HUES48 (cell line): ENCODE data around the gene AAMDC.
"Not testable (repeated sequence)": the region's sequence is repeated elsewhere in the genome, so short reads cannot be mapped to it uniquely, and the experiment has no call there.

Source experiments
- H3K27ac ChIP-seq: one replicate; pipeline ENCODE4 v1.7.0; 2013; ENCODE audit warnings: low read depth, low read length, inconsistent platforms
- H3K27me3 ChIP-seq: 2 replicates; pipeline ENCODE4 v1.6.1; 2013; ENCODE audit warnings: mild to moderate bottlenecking, low read length; ENCODE audit not compliant: control insufficient read depth, insufficient read depth
- H3K36me3 ChIP-seq: 2 replicates; pipeline ENCODE4 v1.6.1; 2013; ENCODE audit warnings: low read length; ENCODE audit not compliant: control insufficient read depth, insufficient read depth
- H3K4me1 ChIP-seq: 2 replicates; pipeline ENCODE4 v1.6.1; 2013; ENCODE audit warnings: mild to moderate bottlenecking, low read length; ENCODE audit not compliant: control insufficient read depth, insufficient read depth
- H3K4me3 ChIP-seq: 2 replicates; pipeline ENCODE4 v1.5.1; 2013; ENCODE audit warnings: mild to moderate bottlenecking, low read depth, low read length
- H3K9ac ChIP-seq: 2 replicates; pipeline ENCODE4 v1.6.1; 2013; ENCODE audit warnings: mild to moderate bottlenecking, low read depth, low read length, moderate library complexity
- H3K9me3 ChIP-seq: 2 replicates; pipeline ENCODE4 v1.6.1; 2013; ENCODE audit warnings: low read length; ENCODE audit not compliant: control insufficient read depth, insufficient read depth

Gene AAMDC

DNA sequence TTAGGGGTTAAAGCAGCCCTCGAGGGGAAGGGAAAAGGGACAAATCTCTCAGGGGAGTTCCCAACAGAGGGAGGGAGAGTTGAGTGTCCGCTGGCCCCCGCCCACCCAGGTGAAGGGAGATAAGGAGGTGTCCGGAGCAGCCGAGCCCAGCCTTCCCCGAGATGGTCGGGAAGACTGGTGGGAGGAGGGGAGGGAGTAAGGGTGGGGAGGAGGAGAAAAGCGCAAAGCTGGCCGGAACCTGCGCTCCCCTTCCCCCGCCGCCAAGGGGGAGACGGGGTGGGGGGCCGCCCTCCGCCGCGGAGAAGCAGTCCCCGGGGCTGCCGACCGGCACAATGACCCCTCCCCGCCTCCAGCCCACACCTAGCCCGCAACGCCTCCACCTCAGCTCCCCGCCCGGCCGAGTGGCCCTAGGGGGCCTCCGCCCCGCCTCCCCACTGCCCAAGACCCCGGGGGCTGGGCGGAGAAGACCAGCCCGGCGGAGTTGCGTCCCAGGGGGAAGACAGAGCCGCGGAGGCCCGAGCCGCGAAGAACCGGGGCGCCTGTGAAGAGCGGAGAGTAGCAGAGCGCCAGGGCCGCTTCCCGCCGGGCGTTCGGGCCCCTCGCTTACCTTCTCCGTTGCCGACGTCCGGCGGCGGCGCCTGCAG lies 901 bp upstream of the AAMDC start:
- Histone ChIP-seq H3K36me3 (no peaks in the 10 kb centered on the region), H3K27me3 (no peaks in the 10 kb centered on the region), H3K9ac (peak overlapping the region; percentile 91), H3K4me1 (peaks cover 3% of the 10 kb centered on the region; the same call in 1 of the 2 replicates), H3K27ac (peak overlapping the region; percentile 92), H3K9me3 (no peaks in the 10 kb centered on the region), H3K4me3 (peak overlapping the region; percentile 90)

DNA sequence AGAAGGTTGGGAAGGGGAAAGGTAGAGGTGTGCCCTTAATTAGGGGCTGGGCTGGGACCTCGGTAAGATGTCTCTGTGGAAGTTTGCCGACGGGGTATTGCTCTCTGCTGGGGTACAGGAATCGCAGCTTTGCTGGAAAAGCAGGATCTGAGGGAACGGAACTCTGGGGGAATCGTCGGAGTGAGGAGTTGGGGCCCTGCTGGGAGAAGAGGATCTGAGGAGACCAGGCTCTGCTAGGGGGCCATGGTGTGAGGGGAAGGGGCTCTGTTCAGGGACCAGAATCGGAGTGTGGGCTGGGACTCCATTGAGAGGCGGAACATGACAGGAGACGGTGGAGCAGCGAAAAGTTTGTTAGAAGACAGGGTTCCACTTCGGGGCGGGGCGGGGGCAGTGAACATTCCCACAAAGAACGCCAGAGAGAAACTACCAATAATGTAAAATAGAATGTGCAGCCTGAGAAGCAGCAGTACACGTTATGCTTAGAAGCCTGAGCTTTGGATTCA lies 456 bp downstream of the AAMDC start:
- Histone ChIP-seq H3K27me3 (no peaks in the 10 kb centered on the region), H3K4me3 (peak overlapping the region; percentile 90), H3K36me3 (no peaks in the 10 kb centered on the region), H3K4me1 (0 out of 2 replicates have a peak, but pooled peaks cover 3% of the 10 kb centered on the region), H3K9me3 (no peaks in the 10 kb centered on the region), H3K9ac (no peak overlapping the region), H3K27ac (peak overlapping the region; percentile 5)

DNA sequence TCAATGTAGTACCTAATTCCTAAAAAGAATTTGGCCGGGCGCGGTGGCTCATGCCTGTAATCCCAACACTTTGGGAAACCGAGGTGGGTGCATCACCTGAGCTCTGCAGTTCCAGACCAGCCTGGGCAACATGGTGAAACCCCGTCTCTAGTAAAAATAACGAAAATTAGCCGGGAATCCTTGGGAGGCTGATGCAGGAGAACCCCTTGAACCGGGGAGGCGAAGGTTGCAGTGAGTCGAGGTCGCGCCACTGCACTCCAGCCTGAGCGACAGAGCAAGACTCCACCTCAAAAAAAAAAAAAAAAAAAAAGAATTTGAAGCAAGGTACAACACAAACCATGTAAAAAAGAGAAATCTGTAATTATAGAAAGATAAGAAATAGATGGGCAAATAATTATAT lies 1.2 kb downstream of the AAMDC start:
- not testable (repeated sequence) for H3K9ac ChIP-seq, H3K27ac ChIP-seq, H3K27me3 ChIP-seq, H3K4me1 ChIP-seq, H3K36me3 ChIP-seq, H3K9me3 ChIP-seq
- H3K4me3 ChIP-seq, result peak overlapping the region; percentile 90

DNA sequence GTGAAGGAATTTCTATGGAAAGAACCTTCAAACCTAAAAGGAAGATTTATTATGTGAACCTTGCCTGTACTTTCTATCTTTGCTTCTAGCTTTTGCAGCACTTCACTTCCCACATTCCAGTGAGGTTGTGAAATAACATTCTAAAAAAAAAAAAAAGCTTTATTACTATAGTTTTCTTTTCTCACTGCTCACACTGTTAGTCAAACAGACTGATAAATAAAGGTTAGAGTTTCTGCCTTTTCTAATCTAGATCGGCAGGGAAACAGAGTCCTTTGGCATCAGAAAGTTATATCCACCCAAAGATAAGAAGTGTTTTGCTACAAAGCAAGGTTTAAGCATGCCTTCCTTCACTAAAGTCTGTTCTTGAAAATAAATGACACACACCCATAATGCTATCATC lies 2.8 kb downstream of the AAMDC start:
- no peak overlapping the region for H3K4me3 ChIP-seq
- H3K9ac ChIP-seq, result no peak overlapping the region
- H3K36me3 ChIP-seq, result no peaks in the 10 kb centered on the region
- H3K27ac ChIP-seq, result no peak overlapping the region
- no peaks in the 10 kb centered on the region for H3K9me3 ChIP-seq
- no peaks in the 10 kb centered on the region for H3K27me3 ChIP-seq
- no peaks in the 10 kb centered on the region for H3K4me1 ChIP-seq

DNA sequence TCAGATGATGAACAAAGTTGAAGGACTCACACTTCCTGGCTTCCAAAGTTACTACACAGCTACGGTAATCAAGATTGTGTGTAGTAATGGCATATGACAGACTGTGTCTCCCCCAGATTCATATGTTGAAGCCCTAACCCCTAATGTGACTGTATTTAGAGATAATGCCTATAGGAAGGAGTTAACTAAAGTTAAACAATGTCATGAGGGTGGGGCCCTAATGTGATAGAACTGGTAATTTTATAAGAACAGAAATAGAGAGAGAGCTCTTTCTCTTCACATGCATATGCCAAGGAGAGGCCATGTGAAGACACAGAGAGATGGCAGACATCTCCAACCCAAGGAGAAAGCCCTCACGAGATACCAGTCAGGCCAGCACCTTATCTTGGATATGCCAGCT lies 8.0 kb downstream of the AAMDC start:
- Histone ChIP-seq H3K27ac (no peak overlapping the region), H3K9me3 (peaks cover 11% of the 10 kb centered on the region; the same call in 1 of the 2 replicates), H3K4me3 (no peak overlapping the region), H3K4me1 (no peaks in the 10 kb centered on the region), H3K27me3 (no peaks in the 10 kb centered on the region), H3K36me3 (no peaks in the 10 kb centered on the region), H3K9ac (no peak overlapping the region)

DNA sequence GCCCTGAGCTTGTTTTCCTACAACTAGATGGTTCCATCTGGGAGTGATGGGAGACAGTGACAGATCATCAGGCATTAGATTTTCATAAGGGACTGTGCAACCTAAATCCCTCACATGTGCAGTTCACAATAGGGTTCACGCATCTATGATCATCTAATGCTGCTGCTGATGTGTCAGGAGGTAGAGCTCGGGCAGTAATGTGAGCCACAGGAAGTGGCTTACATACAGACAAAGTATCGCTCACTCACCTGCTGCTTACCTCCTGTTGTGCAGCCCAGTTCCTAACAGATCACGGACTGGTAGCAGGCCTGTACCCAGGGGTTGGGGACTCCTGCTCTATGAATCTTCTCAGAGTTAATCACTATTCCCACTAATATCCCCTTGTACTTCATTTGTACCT lies 12.4 kb downstream of the AAMDC start:
- H3K27ac ChIP-seq, result no peak overlapping the region
- H3K36me3 ChIP-seq, result no peaks in the 10 kb centered on the region
- H3K4me1 ChIP-seq, result no peaks in the 10 kb centered on the region
- H3K9ac ChIP-seq, result no peak overlapping the region
- peaks cover 11% of the 10 kb centered on the region; the same call in 1 of the 2 replicates for H3K9me3 ChIP-seq
- no peaks in the 10 kb centered on the region for H3K27me3 ChIP-seq
- no peak overlapping the region for H3K4me3 ChIP-seq

DNA sequence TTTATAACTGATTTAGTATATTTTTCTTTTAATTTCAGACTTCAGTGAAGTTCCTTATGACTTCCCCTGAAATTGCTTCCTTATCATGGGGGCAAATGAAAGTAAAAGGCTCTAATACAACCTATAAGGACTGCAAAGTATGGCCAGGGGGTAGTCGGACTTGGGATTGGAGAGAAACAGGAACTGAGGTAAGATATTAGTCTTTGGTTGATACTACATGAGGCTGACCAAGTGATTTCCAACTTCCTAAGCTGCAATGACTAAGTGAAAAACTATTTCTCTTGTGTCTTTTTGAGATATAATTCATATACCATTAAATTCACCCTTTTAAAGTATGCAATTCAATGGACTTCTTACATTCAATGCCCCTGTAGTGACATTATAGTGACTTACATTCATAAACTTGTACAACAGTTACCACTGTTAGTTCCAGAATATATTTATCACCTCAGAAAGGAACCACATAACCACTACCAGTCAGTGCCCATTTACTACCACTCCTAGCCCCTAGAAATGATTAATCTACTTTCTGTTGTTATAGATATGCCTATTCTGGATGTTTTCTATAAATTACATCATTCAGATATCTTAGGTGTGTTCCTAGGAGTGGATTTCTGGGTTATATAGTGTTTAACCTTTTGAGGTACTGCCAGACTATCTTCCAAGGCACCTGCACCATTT lies 21.6 kb downstream of the AAMDC start:
- no peaks in the 10 kb centered on the region for H3K4me1 ChIP-seq
- H3K9ac ChIP-seq, result no peak overlapping the region
- no peaks in the 10 kb centered on the region for H3K27me3 ChIP-seq
- H3K9me3 ChIP-seq, result no peaks in the 10 kb centered on the region
- H3K36me3 ChIP-seq, result no peaks in the 10 kb centered on the region
- no peak overlapping the region for H3K4me3 ChIP-seq
- H3K27ac ChIP-seq, result no peak overlapping the region

DNA sequence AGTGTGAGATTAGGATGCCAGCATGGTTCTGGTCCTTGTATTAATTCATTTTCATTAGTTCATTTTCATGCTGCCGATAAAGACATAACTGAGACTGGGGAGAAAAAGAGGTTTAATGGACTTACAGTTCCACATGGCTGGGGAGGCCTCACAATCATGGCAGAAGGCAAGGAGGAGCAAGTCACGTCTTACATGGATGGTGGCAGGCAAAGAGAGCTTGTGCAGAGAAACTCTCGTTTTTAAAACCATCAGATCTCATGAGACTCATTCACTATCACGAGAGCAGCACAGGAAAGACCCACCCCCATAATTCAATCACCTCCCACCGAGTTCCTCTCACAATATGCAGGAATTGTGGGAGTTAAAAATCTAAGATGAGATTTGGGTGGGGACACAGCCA lies 22.8 kb downstream of the AAMDC start:
- H3K27me3 ChIP-seq, H3K4me1 ChIP-seq, H3K9ac ChIP-seq, H3K27ac ChIP-seq, H3K36me3 ChIP-seq, H3K4me3 ChIP-seq, H3K9me3 ChIP-seq: not testable (repeated sequence)

DNA sequence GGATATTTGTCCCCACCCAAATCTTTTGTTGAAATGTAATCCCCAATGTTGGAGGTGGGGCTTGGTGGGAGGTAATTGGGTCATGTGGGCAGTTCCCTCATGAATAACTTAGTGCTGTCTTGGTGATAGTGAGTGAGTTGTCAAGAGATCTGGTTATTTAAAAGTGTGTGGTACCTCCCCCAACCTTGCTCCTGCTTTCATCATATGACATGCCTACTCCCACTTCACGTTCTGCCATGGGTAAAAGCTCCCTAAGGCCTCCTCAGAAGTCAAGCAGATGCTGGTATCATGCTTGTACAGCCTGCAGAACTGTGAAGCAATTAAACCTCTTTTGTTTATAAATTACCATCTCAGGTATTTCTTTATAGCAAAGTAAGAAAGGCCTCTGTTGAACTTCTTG lies 30.6 kb downstream of the AAMDC start:
- H3K4me1 ChIP-seq, result no peaks in the 10 kb centered on the region
- peaks cover 31% of the 10 kb centered on the region for H3K9me3 ChIP-seq
- H3K36me3 ChIP-seq, result 0 out of 2 replicates have a peak, but pooled peaks cover 4% of the 10 kb centered on the region
- H3K4me3 ChIP-seq, result no peak overlapping the region
- H3K27ac ChIP-seq, result no peak overlapping the region
- no peak overlapping the region for H3K9ac ChIP-seq
- no peaks in the 10 kb centered on the region for H3K27me3 ChIP-seq

DNA sequence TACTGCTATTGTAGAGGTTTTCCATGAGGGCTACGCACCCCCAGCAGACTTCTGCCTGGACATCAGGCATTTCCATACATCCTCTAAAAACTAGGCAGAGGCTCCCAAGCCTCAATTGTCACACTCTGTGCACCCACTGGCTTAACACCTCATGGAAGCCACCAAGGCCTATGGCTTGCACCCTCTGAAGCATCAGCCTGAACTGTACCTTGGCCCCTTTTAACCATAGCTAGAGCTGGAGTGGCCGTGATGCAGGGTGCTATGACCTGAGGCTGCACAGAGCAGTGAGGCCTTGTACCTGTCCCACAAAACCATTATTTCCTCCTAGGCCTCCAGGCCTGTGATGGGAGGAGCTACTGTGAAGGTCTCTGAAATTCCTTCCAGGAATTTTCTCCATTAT lies 33.9 kb downstream of the AAMDC start:
- Histone ChIP-seq H3K27ac (no peak overlapping the region), H3K9me3 (peaks cover 37% of the 10 kb centered on the region), H3K9ac (no peak overlapping the region), H3K36me3 (0 out of 2 replicates have a peak, but pooled peaks cover 5% of the 10 kb centered on the region), H3K27me3 (no peaks in the 10 kb centered on the region), H3K4me3 (no peak overlapping the region), H3K4me1 (no peaks in the 10 kb centered on the region)

DNA sequence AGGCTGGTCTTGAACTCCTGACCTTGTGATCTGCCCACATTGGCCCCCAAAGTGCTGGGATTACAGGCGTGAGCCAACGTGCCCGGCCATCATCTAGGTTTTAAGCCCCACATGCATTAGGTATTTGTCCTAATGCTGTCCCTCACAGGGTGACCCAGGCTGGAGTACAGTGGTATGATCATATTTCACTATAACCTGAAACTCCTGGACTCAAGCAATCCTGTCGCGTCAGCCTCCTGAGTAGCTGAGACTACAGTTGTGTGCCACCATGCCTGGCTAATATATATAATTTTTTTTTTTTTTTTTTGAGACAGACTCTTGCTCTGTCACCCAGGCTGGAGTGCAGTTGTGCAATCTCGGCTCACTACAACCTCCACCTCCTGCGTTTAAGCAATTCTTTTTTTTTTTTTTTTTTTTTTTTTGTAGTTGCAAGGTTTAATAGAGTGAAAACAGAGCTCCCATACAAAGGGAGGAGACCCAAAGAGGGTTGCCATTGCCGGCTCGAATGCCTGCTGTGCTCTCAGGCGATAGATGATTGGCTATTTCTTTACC lies 37.0 kb downstream of the AAMDC start:
- H3K4me3 ChIP-seq, H3K27ac ChIP-seq, H3K36me3 ChIP-seq, H3K4me1 ChIP-seq, H3K9ac ChIP-seq, H3K27me3 ChIP-seq: not testable (repeated sequence)
- peaks cover 33% of the 10 kb centered on the region for H3K9me3 ChIP-seq
